Measurements from ENCODE around the gene UNC5CL. TPM values are rescaled to one million over a fixed set of nuclear protein-coding genes. Genes with fewer than 3 reads are reported as not detected.

The UNC5CL gene
- total RNA-seq, 1 experiment from 2014 or later, result 5.5 TPM

GRCh38 chr6:41050536-41050935 is 11.5 kb upstream of the UNC5CL start:
- peaks cover 83% of the 10 kb centered on the region for H3K4me1 Mint-ChIP-seq (ENCODE audit: low read depth, unreplicated experiment)
- BruUV-seq (replicated peaks), result no TSS peak
- intact Hi-C loops (cut with micrococcal nuclease; ENCODE audit: unreplicated experiment), result no loop called here
- ChIA-PET CTCF (no interaction called here), POLR2A (interaction anchor here (1.0 kb wide), 1 partner anchor 53 kb away, joined by 4 read pairs; no protein-coding TSS in a partner anchor)
- Histone ChIP-seq H3K9me3 (no peaks in the 10 kb centered on the region), H3K36me3 (ENCODE audit: control insufficient read depth, insufficient read depth, low read length) (no peaks in the 10 kb centered on the region), H3K4me3 (ENCODE audit: low read depth, low read length) (no peak overlapping the region), H3K27me3 (replicated peaks; ENCODE audit: control insufficient read depth, insufficient read depth, low read length) (no peaks in the 10 kb centered on the region), H3K4me1 (peaks cover 99% of the 10 kb centered on the region)
- H3K36me3 Mint-ChIP-seq (ENCODE audit: insufficient read depth, unreplicated experiment), result no peaks in the 10 kb centered on the region
- no peak overlapping the region for H3K4me3 Mint-ChIP-seq (ENCODE audit: unreplicated experiment)
- H3K27ac Mint-ChIP-seq (ENCODE audit: unreplicated experiment), result peak overlapping the region; percentile 64
- H3K27me3 Mint-ChIP-seq (ENCODE audit: insufficient read depth, unreplicated experiment), result no peaks in the 10 kb centered on the region
- H3K9me3 Mint-ChIP-seq (ENCODE audit: unreplicated experiment), result no peaks in the 10 kb centered on the region
- TF ChIP-seq CTCF (IDR thresholded peaks at IDR 0.05; ENCODE audit: insufficient read depth in 1 of 2, low read depth in 1 of 2, low read length in 1 of 2, severe bottlenecking in 1 of 2, unreplicated experiment in 1 of 2), result no peak
- peak in 1 of 2 experiments; percentile 37 for DNase-seq

- peak overlapping the region; percentile 48 for H3K4me3 Mint-ChIP-seq (ENCODE audit: unreplicated experiment)
- Histone ChIP-seq H3K27me3 (replicated peaks; ENCODE audit: control insufficient read depth, insufficient read depth, low read length) (no peaks in the 10 kb centered on the region), H3K4me1 (peaks cover 99% of the 10 kb centered on the region), H3K4me3 (ENCODE audit: low read depth, low read length) (no peak overlapping the region), H3K36me3 (ENCODE audit: control insufficient read depth, insufficient read depth, low read length) (no peaks in the 10 kb centered on the region), H3K9me3 (no peaks in the 10 kb centered on the region)
- no peak for DNase-seq
- intact Hi-C loops (cut with micrococcal nuclease; ENCODE audit: unreplicated experiment), result loop anchor here (1.0 kb wide), 2 partner anchors 10 to 15 kb away; no protein-coding TSS in a partner anchor
- no TSS peak for BruUV-seq (replicated peaks)
- H3K9me3 Mint-ChIP-seq (ENCODE audit: unreplicated experiment), result no peaks in the 10 kb centered on the region
- no peak for TF ChIP-seq CTCF (IDR thresholded peaks at IDR 0.05; ENCODE audit: insufficient read depth in 1 of 2, low read depth in 1 of 2, low read length in 1 of 2, severe bottlenecking in 1 of 2, unreplicated experiment in 1 of 2)
- no peaks in the 10 kb centered on the region for H3K36me3 Mint-ChIP-seq (ENCODE audit: insufficient read depth, unreplicated experiment)
- peaks cover 83% of the 10 kb centered on the region for H3K4me1 Mint-ChIP-seq (ENCODE audit: low read depth, unreplicated experiment)
- ChIA-PET POLR2A (interaction anchor here (0.6 to 1.3 kb wide), 3 partner anchors 9 to 53 kb away, joined by 3 to 4 read pairs (median 4); partner anchors contain the start of genes NFYA and OARD1), CTCF (no interaction called here)
- H3K27me3 Mint-ChIP-seq (ENCODE audit: insufficient read depth, unreplicated experiment), result no peaks in the 10 kb centered on the region
- peak overlapping the region; percentile 64 for H3K27ac Mint-ChIP-seq (ENCODE audit: unreplicated experiment)
These were observed 10.9 kb upstream of the UNC5CL start for GRCh38 chr6:41049955-41050354.

GRCh38 chr6:41049521-41049920 is 10.5 kb upstream of the UNC5CL start:
- H3K4me3 Mint-ChIP-seq (ENCODE audit: unreplicated experiment), result peak overlapping the region; percentile 48
- no peaks in the 10 kb centered on the region for H3K27me3 Mint-ChIP-seq (ENCODE audit: insufficient read depth, unreplicated experiment)
- peaks cover 80% of the 10 kb centered on the region for H3K4me1 Mint-ChIP-seq (ENCODE audit: low read depth, unreplicated experiment)
- peak; percentile 69 to 85 for DNase-seq
- H3K27me3 ChIP-seq (replicated peaks; ENCODE audit: control insufficient read depth, insufficient read depth, low read length), result no peaks in the 10 kb centered on the region
- peaks cover 96% of the 10 kb centered on the region for H3K4me1 ChIP-seq
- no peaks in the 10 kb centered on the region for H3K36me3 ChIP-seq (ENCODE audit: control insufficient read depth, insufficient read depth, low read length)
- intact Hi-C loops (cut with micrococcal nuclease; ENCODE audit: unreplicated experiment), result loop anchor here (1.0 kb wide), 2 partner anchors 9 to 16 kb away; no protein-coding TSS in a partner anchor
- peak overlapping the region; percentile 64 for H3K27ac Mint-ChIP-seq (ENCODE audit: unreplicated experiment)
- no TSS peak for BruUV-seq (replicated peaks)
- CTCF ChIA-PET, result interaction anchor here (1.2 kb wide), 1 partner anchor 9 kb away, joined by 3 read pairs; no protein-coding TSS in a partner anchor
- no peaks in the 10 kb centered on the region for H3K9me3 Mint-ChIP-seq (ENCODE audit: unreplicated experiment)
- H3K36me3 Mint-ChIP-seq (ENCODE audit: insufficient read depth, unreplicated experiment), result no peaks in the 10 kb centered on the region
- H3K9me3 ChIP-seq, result no peaks in the 10 kb centered on the region
- POLR2A ChIA-PET, result interaction anchor here (0.6 to 1.3 kb wide), 2 partner anchors 9 to 23 kb away, joined by 3 to 4 read pairs; partner anchors contain the start of genes NFYA and OARD1
- no peak overlapping the region for H3K4me3 ChIP-seq (ENCODE audit: low read depth, low read length)
- TF ChIP-seq CTCF (IDR thresholded peaks at IDR 0.05; ENCODE audit: insufficient read depth in 1 of 2, low read depth in 1 of 2, low read length in 1 of 2, severe bottlenecking in 1 of 2, unreplicated experiment in 1 of 2), result no peak
